Central memory CD4-positive, alpha-beta T cell (primary cell): ENCODE results near the gene AFAP1.

Source experiments
- DNase-seq: peaks from one replicate; pipeline ENCODE4 v3.0.0; 2022

The AFAP1 gene

GRCh38 chr4:7733801-7734650 lies 205.6 kb downstream of the AFAP1 start:
- DNase-seq = no peak

- no peak for DNase-seq
Measured at GRCh38 chr4:7733201-7733600, 206.5 kb downstream of the AFAP1 start.

GRCh38 chr4:7732263-7732662 lies 207.4 kb downstream of the AFAP1 start:
- no peak for DNase-seq

- DNase-seq = no peak
Measured at GRCh38 chr4:7731437-7731836, 208.2 kb downstream of the AFAP1 start.

GRCh38 chr4:7727749-7728148 lies 211.9 kb downstream of the AFAP1 start:
- DNase-seq = no peak

GRCh38 chr4:7726665-7727413 lies 212.8 kb downstream of the AFAP1 start:
- DNase-seq = no peak

- no peak for DNase-seq
Measured at GRCh38 chr4:7725951-7726350, 213.7 kb downstream of the AFAP1 start.

GRCh38 chr4:7723625-7724024 lies 216.0 kb downstream of the AFAP1 start:
- no peak for DNase-seq

GRCh38 chr4:7722766-7723387 lies 216.8 kb downstream of the AFAP1 start:
- DNase-seq = no peak

- DNase-seq = no peak
Measured at GRCh38 chr4:7721984-7722551, 217.6 kb downstream of the AFAP1 start.

GRCh38 chr4:7719354-7720174 lies 220.1 kb downstream of the AFAP1 start:
- peak; percentile 26 for DNase-seq

GRCh38 chr4:7717946-7718490 lies 221.6 kb downstream of the AFAP1 start:
- no peak for DNase-seq

- no peak for DNase-seq
Measured at GRCh38 chr4:7717161-7717560, 222.5 kb downstream of the AFAP1 start.

GRCh38 chr4:7716010-7716721 lies 223.5 kb downstream of the AFAP1 start:
- no peak for DNase-seq

GRCh38 chr4:7715271-7716009 lies 224.2 kb downstream of the AFAP1 start:
- DNase-seq = no peak

GRCh38 chr4:7714738-7715137 lies 224.9 kb downstream of the AFAP1 start:
- DNase-seq = no peak

GRCh38 chr4:7714176-7714575 lies 225.5 kb downstream of the AFAP1 start:
- no peak for DNase-seq

GRCh38 chr4:7713757-7714156 lies 225.9 kb downstream of the AFAP1 start:
- DNase-seq = no peak

GRCh38 chr4:7712021-7712671 lies 227.5 kb downstream of the AFAP1 start:
- DNase-seq = no peak

GRCh38 chr4:7711307-7711963 lies 228.2 kb downstream of the AFAP1 start:
- DNase-seq = no peak
